Measurements from ENCODE around the gene RRN3.
"Not testable (repeated sequence)": the region's sequence is repeated elsewhere in the genome, so short reads cannot be mapped to it uniquely, and the experiment has no call there.

RRN3 gene

GRCh38 chr16:15051387-15051951 is 42.6 kb downstream of the RRN3 start:
- no peak for DNase-seq (ENCODE audit: low read depth)

- DNase-seq (ENCODE audit: low read depth): not testable (repeated sequence)
Observed at GRCh38 chr16:15050440-15050839, 43.6 kb downstream of the RRN3 start.

GRCh38 chr16:15049581-15050180 is 44.4 kb downstream of the RRN3 start:
- DNase-seq (ENCODE audit: low read depth): no peak

- no peak for DNase-seq (ENCODE audit: low read depth)
Observed at GRCh38 chr16:15046692-15047376, 47.2 kb downstream of the RRN3 start.

- not testable (repeated sequence) for DNase-seq (ENCODE audit: low read depth)
Observed at GRCh38 chr16:15045270-15045669, 48.8 kb downstream of the RRN3 start.

GRCh38 chr16:15044286-15044685 is 49.8 kb downstream of the RRN3 start:
- DNase-seq (ENCODE audit: low read depth): no peak

GRCh38 chr16:15043344-15043743 is 50.7 kb downstream of the RRN3 start:
- no peak for DNase-seq (ENCODE audit: low read depth)

GRCh38 chr16:15041271-15042004 is 52.6 kb downstream of the RRN3 start:
- DNase-seq (ENCODE audit: low read depth): no peak

GRCh38 chr16:15038689-15039088 is 55.4 kb downstream of the RRN3 start:
- DNase-seq (ENCODE audit: low read depth): no peak

GRCh38 chr16:15037745-15038144 is 56.3 kb downstream of the RRN3 start:
- no peak for DNase-seq (ENCODE audit: low read depth)

- no peak for DNase-seq (ENCODE audit: low read depth)
Observed at GRCh38 chr16:15037003-15037402, 57.1 kb downstream of the RRN3 start.

GRCh38 chr16:15035163-15035729 is 58.8 kb downstream of the RRN3 start:
- no peak for DNase-seq (ENCODE audit: low read depth)

GRCh38 chr16:15034266-15035162 is 59.6 kb downstream of the RRN3 start:
- DNase-seq (ENCODE audit: low read depth): no peak

- no peak for DNase-seq (ENCODE audit: low read depth)
Observed at GRCh38 chr16:15033309-15033707, 60.8 kb downstream of the RRN3 start.

- no peak for DNase-seq (ENCODE audit: low read depth)
Observed at GRCh38 chr16:15032547-15033308, 61.3 kb downstream of the RRN3 start.

GRCh38 chr16:15031586-15031985 is 62.5 kb downstream of the RRN3 start:
- no peak for DNase-seq (ENCODE audit: low read depth)

- no peak for DNase-seq (ENCODE audit: low read depth)
Observed at GRCh38 chr16:15031179-15031578, 62.9 kb downstream of the RRN3 start.

GRCh38 chr16:15029749-15030148 is 64.3 kb downstream of the RRN3 start:
- DNase-seq (ENCODE audit: low read depth): not testable (repeated sequence)

GRCh38 chr16:15028801-15029698 is 65.0 kb downstream of the RRN3 start:
- DNase-seq (ENCODE audit: low read depth): not testable (repeated sequence)

GRCh38 chr16:15028345-15028715 is 65.7 kb downstream of the RRN3 start:
- DNase-seq (ENCODE audit: low read depth): not testable (repeated sequence)

All from HS-27A (cell line).